ENCODE results near the gene BAZ2A.

Gene BAZ2A

GRCh38 chr12:56634837-56635791, 5.0 kb upstream of the BAZ2A start:
- peak; percentile 41 to 47 for DNase-seq

DNA sequence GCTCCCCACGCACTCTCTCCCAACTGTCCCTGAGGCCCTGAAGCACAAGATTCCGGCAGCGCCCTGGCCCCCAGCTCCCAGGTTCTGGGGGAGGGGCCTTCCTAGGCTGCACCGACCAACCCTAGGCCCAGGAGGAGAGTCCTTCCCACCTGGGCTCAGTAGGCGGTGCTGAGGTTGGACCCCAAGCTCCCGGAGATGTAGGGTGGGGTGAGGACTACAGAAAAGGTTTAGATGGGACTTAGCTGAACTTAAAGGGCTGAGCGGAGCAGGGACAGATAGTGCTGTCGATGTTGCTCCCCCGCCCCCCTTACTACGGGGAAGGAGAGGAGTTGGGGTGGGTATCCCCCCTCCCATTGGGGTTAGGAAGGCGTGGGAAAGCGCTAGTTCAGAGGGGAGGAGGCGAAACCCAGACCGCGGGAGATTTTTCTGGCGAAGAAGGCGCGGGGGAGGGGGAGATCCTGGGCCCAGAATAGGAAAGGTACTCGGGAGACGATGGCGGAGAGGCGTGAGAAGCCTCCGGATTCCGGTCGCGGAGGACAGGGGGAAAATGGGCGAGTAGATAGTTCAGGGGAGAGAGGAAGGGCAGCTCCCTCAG, 4.2 kb upstream of the BAZ2A start:
- no peak for DNase-seq

DNA sequence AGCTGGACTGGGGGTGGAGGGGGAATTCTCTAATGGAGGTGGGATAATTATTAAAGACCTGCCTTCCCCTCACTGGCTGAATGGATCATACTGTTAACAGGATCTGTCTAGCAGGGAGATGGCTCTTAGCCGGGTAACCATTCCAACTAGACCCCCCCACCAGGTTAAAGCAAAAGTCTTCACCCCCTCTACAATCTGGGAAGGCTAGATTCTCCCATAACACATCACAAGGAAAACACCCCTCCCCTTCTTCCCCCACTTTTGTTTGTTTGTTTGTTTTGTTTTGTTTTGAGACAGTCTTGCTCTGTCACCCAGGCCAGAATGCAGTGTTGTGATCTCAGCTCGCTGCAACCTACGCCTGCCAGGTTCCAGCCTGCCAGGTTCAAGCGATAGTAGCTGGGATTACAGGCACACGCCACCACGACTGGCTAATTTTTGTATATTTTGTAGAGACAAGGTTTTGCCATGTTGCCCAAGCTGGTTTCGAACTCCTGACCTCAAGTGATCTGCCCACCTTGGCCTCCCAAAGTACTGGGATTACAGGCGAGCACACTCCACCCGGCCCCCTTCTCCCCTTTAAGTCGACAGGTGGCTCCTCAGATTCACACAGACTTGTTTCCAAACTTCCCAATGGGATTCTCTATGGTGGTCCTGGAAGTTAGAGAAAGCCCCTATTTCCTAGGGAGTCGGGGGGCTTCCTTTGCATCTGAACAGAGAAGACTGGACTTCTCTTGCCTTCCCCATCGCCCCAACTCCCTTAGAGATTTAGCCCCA, 3.5 kb upstream of the BAZ2A start:
- no peak for DNase-seq

DNA sequence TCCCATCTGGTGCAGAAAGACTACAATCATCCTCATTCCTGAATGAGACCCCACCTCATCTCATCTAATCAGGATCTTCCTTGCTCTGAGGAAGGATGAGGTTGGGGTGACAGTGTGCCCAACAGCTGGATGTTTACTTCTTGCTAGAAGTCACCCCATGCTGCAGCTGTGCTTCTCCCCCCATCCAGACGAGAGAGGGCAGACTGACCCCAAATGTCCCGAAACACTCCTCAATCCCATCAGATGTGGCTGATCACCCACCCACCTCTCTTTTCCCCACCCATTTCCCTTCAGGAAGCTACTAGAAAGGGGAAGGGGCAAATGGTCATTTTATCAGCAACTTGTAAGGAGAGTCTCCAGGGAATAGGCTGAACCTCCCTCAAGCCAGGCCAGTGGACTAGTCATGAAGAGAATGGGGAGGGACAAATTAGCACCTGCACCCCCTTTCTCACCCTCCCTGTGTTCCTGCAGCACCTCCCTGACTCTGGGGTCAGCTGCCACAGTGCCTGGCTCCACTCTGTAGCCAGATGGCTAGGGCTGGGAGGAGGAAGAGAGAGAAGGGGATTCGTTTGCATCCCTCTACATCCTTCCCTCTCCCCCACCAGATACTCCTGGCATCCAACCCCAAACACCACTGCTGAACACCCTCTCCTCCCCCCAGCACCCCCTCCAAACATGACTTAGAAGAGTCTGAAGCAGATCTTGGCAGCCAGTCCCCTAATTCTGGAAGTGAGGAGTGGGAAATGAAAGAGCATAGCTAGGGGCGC, 2.8 kb upstream of the BAZ2A start:
- no peak for DNase-seq

- peak in 1 of 2 experiments; percentile 5 for DNase-seq
Measured at GRCh38 chr12:56631790-56632700, 1.9 kb upstream of the BAZ2A start.

- peak in 1 of 2 experiments; percentile 5 for DNase-seq
Measured at GRCh38 chr12:56629459-56630179, 507 bp downstream of the BAZ2A start.

GRCh38 chr12:56628671-56629458, 1.3 kb downstream of the BAZ2A start:
- DNase-seq: peak; percentile 47

DNA sequence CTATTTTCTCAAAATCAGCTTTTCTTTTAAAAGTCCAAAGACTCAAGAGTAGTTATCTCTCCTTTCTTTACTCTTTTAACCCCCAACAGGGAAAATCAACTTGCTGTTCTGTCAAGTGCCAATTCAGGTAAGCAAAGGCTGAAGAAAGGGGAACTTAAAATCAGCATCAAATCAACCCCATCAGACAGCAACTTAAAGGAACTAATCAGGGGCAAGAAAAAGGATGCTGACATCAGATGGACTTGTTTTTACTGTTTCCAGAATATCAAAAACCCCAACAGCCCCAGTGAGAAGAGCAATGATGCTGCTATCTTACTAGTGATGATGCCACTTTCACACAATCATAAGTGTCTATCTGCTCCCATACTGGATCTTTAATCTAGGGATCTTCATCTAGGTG, 3.4 kb downstream of the BAZ2A start:
- no peak for DNase-seq

GRCh38 chr12:56622535-56622934, 7.6 kb downstream of the BAZ2A start:
- no peak for DNase-seq

- no peak for DNase-seq
Measured at GRCh38 chr12:56616925-56617324, 13.2 kb downstream of the BAZ2A start.

GRCh38 chr12:56616244-56616643, 13.9 kb downstream of the BAZ2A start:
- no peak for DNase-seq

GRCh38 chr12:56614627-56615026, 15.5 kb downstream of the BAZ2A start:
- DNase-seq: no peak

- DNase-seq: no peak
Measured at GRCh38 chr12:56604355-56604754, 25.8 kb downstream of the BAZ2A start.

DNA sequence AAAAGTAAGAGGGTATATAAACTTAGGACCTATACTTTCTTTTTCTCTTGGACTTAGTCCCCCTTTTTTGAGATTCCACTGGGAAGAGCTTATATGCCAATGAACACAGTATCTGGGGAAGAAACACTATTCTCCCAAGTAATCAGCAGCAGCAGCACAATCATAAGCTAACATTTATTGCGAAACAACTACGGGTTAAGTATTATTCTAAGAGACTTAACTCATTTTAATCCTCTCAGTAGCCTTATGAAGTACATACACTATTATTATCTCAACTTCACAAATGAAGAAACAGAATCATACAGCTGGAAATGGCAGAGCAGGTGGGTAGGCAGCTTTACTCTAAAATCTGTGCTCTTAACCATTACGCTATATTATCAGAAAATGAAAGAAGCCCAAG, 27.9 kb downstream of the BAZ2A start:
- DNase-seq: no peak

- peak in 1 of 2 experiments; percentile 8 for DNase-seq
Measured at GRCh38 chr12:56601503-56601902, 28.6 kb downstream of the BAZ2A start.

- DNase-seq: no peak
Measured at GRCh38 chr12:56600753-56601152, 29.4 kb downstream of the BAZ2A start.

DNA sequence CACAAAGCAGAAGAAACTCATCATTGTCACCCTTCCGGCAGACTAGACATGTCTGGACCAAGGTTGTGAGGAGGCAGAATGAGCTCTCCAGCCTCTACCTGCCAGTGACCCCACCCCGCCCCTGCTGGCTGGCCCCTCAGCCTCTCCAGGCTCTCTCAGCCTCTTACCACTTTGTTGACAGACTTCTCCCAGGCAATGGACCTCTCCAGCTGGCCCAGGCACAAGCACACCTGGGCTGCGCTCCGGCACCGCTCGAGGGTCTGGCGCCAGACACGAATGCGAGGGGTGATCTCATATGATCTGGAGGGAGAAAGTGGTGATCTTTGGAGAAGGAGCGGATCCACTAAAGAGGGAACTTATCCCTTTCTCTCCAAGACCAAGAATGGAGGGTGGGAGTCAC, 30.3 kb downstream of the BAZ2A start:
- no peak for DNase-seq

GRCh38 chr12:56599041-56599440, 31.1 kb downstream of the BAZ2A start:
- DNase-seq: no peak

GRCh38 chr12:56596815-56597214, 33.3 kb downstream of the BAZ2A start:
- DNase-seq: no peak
